HL-60 (cell line): Measurements from ENCODE around the gene TSHZ2.

Source experiments
- CTCF ChIP-seq: IDR thresholded peaks from one replicate; pipeline ENCODE4 v1.5.1; 2011; ENCODE audit warnings: low read length, control low read depth, inconsistent platforms; ENCODE audit not compliant: insufficient read depth
- POLR2AphosphoS5 ChIP-seq: IDR thresholded peaks from 2 replicates; pipeline ENCODE4 v1.6.1; 2012; ENCODE audit warnings: low read depth

- no peak for TF ChIP-seq POLR2AphosphoS5
- no peak for TF ChIP-seq CTCF
Observed at GRCh38 chr20:53338716-53339115, 366.6 kb downstream of the TSHZ2 start.
